ENCODE measurements around the gene MOV10L1.

DNA sequence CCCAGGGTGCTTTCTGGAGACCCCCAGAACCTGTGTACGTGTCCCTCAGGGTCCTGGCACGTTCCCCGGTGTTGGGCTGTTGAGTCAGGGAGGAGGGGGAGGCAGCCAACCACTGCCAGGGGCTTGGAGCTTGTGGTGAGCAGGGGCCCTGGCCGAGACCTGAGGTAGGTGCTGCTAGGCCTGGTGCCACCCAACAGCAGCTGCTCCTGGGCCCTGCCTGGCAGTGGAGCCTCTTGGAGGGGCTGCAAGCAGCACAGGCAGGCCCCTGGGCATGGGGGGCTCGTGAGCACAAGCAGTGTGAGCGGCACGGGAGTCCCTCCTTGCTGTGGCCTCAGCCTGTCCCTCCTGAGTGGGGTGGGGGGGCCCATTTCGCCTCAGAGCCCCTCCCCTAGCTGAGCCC, 103.8 kb downstream of the MOV10L1 start:
- TF ChIP-seq EP300 (IDR thresholded peaks at IDR 0.05) (no peak), POLR2AphosphoS5 (IDR thresholded peaks at IDR 0.05) (no peak)

Measured in suprapubic skin (tissue), 4 donors.